ENCODE results near the gene RAI1.

DNA sequence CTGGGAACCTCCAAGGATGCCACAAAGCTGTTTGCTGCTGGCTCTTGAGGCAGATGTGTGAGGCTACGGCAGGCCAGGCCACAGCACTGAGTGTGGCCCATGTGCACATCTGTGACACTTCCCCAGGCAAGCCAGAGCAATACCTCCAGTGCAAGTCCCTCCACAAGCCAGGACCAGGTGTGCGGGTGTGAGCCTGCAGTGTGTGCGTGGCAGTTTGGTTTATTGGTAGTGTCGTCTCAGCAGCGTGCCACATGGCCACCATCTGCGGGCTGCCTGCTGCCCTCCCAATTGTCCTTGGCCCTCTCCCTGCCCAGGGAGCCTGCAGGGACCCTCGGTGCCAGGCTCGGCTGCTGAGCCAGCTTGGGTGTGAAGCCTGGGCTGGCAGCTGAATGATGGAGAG, 165.4 kb downstream of the RAI1 start:
- TF ChIP-seq, protein P1, sequence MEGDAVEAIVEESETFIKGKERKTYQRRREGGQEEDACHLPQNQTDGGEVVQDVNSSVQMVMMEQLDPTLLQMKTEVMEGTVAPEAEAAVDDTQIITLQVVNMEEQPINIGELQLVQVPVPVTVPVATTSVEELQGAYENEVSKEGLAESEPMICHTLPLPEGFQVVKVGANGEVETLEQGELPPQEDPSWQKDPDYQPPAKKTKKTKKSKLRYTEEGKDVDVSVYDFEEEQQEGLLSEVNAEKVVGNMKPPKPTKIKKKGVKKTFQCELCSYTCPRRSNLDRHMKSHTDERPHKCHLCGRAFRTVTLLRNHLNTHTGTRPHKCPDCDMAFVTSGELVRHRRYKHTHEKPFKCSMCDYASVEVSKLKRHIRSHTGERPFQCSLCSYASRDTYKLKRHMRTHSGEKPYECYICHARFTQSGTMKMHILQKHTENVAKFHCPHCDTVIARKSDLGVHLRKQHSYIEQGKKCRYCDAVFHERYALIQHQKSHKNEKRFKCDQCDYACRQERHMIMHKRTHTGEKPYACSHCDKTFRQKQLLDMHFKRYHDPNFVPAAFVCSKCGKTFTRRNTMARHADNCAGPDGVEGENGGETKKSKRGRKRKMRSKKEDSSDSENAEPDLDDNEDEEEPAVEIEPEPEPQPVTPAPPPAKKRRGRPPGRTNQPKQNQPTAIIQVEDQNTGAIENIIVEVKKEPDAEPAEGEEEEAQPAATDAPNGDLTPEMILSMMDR (conservative IDR thresholded peaks at IDR 0.05; ENCODE audit: low read depth, low read length) = no peak
- TF ChIP-seq EZH2 (IDR thresholded peaks at IDR 0.05; ENCODE audit: borderline replicate concordance, low read depth, low read length, poor library complexity, severe bottlenecking) = no peak
